OCI-LY1 (cell line): ENCODE data around the gene HDHD2.
"Not testable (repeated sequence)": the region's sequence is repeated elsewhere in the genome, so short reads cannot be mapped to it uniquely, and the experiment has no call there.

Source experiments
- H2AFZ ChIP-seq: fragments of 200-600 bp; sonication (generic), shearing (Covaris generic); 2 replicates; pipeline ENCODE4 v1.6.0; 2014; ENCODE audit warnings: antibody characterized with exemption, mild to moderate bottlenecking, low read length
- H3F3A ChIP-seq: fragments of 200-600 bp; sonication (generic), shearing (Covaris generic); 2 replicates; pipeline ENCODE4 v1.6.0; 2014; ENCODE audit warnings: mild to moderate bottlenecking, antibody characterized with exemption, low read length, moderate library complexity; ENCODE audit not compliant: insufficient read depth
- H3K27ac ChIP-seq: fragments of 200-600 bp; sonication (generic); 2 replicates; pipeline ENCODE4 v1.5.1; 2014; ENCODE audit warnings: low read length, mixed run types, mild to moderate bottlenecking, low read depth; ENCODE audit not compliant: poor library complexity, severe bottlenecking
- H3K27me3 ChIP-seq: fragments of 200-600 bp; sonication (generic); 2 replicates; pipeline ENCODE4 v1.6.0; 2014; ENCODE audit warnings: antibody characterized with exemption, mild to moderate bottlenecking, low read length, moderate library complexity; ENCODE audit not compliant: insufficient read depth
- H3K36me3 ChIP-seq: fragments of 200-600 bp; sonication (generic); 2 replicates; pipeline ENCODE4 v1.6.1; 2014; ENCODE audit warnings: mild to moderate bottlenecking, antibody characterized with exemption, low read length, moderate library complexity, mixed read lengths; ENCODE audit not compliant: insufficient read depth
- H3K4me1 ChIP-seq: fragments of 200-600 bp; sonication (generic); 2 replicates; pipeline ENCODE4 v1.5.1; 2014; ENCODE audit warnings: mild to moderate bottlenecking, low read length, moderate library complexity; ENCODE audit not compliant: insufficient read depth, severe bottlenecking
- H3K4me2 ChIP-seq: fragments of 200-600 bp; sonication (generic), shearing (Covaris generic); 2 replicates; pipeline ENCODE4 v1.6.1; 2014; ENCODE audit warnings: low read length
- H3K4me3 ChIP-seq: fragments of 200-600 bp; sonication (generic); 2 replicates; pipeline ENCODE4 v1.5.1; 2014; ENCODE audit warnings: low read length, low read depth, mild to moderate bottlenecking, mixed read lengths; ENCODE audit not compliant: poor library complexity, severe bottlenecking
- H3K79me2 ChIP-seq: fragments of 200-600 bp; shearing (Covaris generic); 2 replicates; pipeline ENCODE4 v1.6.1; 2016; ENCODE audit warnings: mixed run types, low read length, mixed read lengths; ENCODE audit not compliant: insufficient read depth
- H3K9ac ChIP-seq: fragments of 200-600 bp; sonication (generic), shearing (Covaris generic); 2 replicates; pipeline ENCODE4 v1.6.1; 2014; ENCODE audit warnings: mild to moderate bottlenecking, low read length, mixed read lengths
- H3K9me2 ChIP-seq: fragments of 200-600 bp; sonication (generic), shearing (Covaris generic); 2 replicates; pipeline ENCODE4 v1.6.1; 2014; ENCODE audit warnings: low read depth, mild to moderate bottlenecking, low read length, mixed read lengths
- H3K9me3 ChIP-seq: fragments of 200-600 bp; shearing (Covaris generic); 2 replicates; pipeline ENCODE4 v1.6.1; 2014; ENCODE audit warnings: low read length, mixed read lengths
- H4K20me1 ChIP-seq: fragments of 200-600 bp; sonication (generic), shearing (Covaris generic); 2 replicates; pipeline ENCODE4 v1.6.0; 2016; ENCODE audit warnings: mild to moderate bottlenecking, low read length; ENCODE audit not compliant: insufficient read depth
- CTCF ChIP-seq: fragments of 200-600 bp; sonication (generic), shearing (Covaris generic); IDR thresholded peaks from 2 replicates; pipeline ENCODE4 v1.5.1; 2017; ENCODE audit warnings: mild to moderate bottlenecking, antibody characterized with exemption, low read length, moderate library complexity, mixed read lengths
- EZH2 ChIP-seq: fragments of 200-600 bp; sonication (generic), shearing (Covaris generic); IDR thresholded peaks from 2 replicates; pipeline ENCODE4 v1.8.0; 2017; ENCODE audit warnings: borderline replicate concordance, mixed run types, mild to moderate bottlenecking, antibody characterized with exemption, low read length, moderate library complexity, mixed read lengths

Gene HDHD2

GRCh38 chr18:47184419-47185050, 34.2 kb upstream of the HDHD2 start:
- Histone ChIP-seq H3K4me2 (no peak overlapping the region), H3K9me2 (no peaks in the 10 kb centered on the region)
- TF ChIP-seq EZH2 (no peak), CTCF (no peak)

GRCh38 chr18:47182156-47182555, 31.9 kb upstream of the HDHD2 start:
- not testable (repeated sequence) for H3K27me3 ChIP-seq, H4K20me1 ChIP-seq, H3K27ac ChIP-seq, H3K36me3 ChIP-seq, H3K4me2 ChIP-seq, H3K9me2 ChIP-seq, H2AFZ ChIP-seq, H3K9ac ChIP-seq, H3K4me3 ChIP-seq, H3K4me1 ChIP-seq, H3F3A ChIP-seq, H3K79me2 ChIP-seq
- H3K9me3 ChIP-seq, result peaks cover 19% of the 10 kb centered on the region

More at GRCh38 chr18:47184419-47185050, 34.2 kb upstream of the HDHD2 start:
- no peak overlapping the region for H3K27ac ChIP-seq
- no peaks in the 10 kb centered on the region for H3K27me3 ChIP-seq
- no peaks in the 10 kb centered on the region for H3K4me1 ChIP-seq
- no peaks in the 10 kb centered on the region for H4K20me1 ChIP-seq
- H3K9ac ChIP-seq, result no peak overlapping the region
- no peak overlapping the region for H2AFZ ChIP-seq
- no peaks in the 10 kb centered on the region; the same call in 1 of the 2 replicates for H3K36me3 ChIP-seq
- peaks cover 20% of the 10 kb centered on the region for H3K9me3 ChIP-seq
- no peaks in the 10 kb centered on the region for H3K79me2 ChIP-seq
- H3F3A ChIP-seq, result no peaks in the 10 kb centered on the region
- H3K4me3 ChIP-seq, result no peak overlapping the region

GRCh38 chr18:47180765-47181164, 30.5 kb upstream of the HDHD2 start:
- H3K9me2 ChIP-seq, result no peaks in the 10 kb centered on the region
- H3K4me1 ChIP-seq, result no peaks in the 10 kb centered on the region
- no peak overlapping the region for H2AFZ ChIP-seq
- H4K20me1 ChIP-seq, result no peaks in the 10 kb centered on the region
- TF ChIP-seq EZH2, result no peak
- TF ChIP-seq CTCF, result no peak
- H3K9me3 ChIP-seq, result peaks cover 15% of the 10 kb centered on the region
- H3K4me2 ChIP-seq, result no peak overlapping the region
- no peaks in the 10 kb centered on the region for H3F3A ChIP-seq
- no peak overlapping the region for H3K4me3 ChIP-seq
- no peaks in the 10 kb centered on the region for H3K27me3 ChIP-seq
- H3K79me2 ChIP-seq, result 0 out of 2 replicates have a peak, but pooled peaks cover 2% of the 10 kb centered on the region
- H3K9ac ChIP-seq, result no peak overlapping the region
- no peaks in the 10 kb centered on the region for H3K36me3 ChIP-seq
- H3K27ac ChIP-seq, result no peak overlapping the region

- H2AFZ ChIP-seq, result no peak overlapping the region
- peaks cover 7% of the 10 kb centered on the region for H3K9me3 ChIP-seq
These were observed 29.2 kb upstream of the HDHD2 start for GRCh38 chr18:47179520-47179919.

More at GRCh38 chr18:47179520-47179919, 29.2 kb upstream of the HDHD2 start:
- H3K9me2 ChIP-seq, result no peaks in the 10 kb centered on the region
- H3K4me2 ChIP-seq, result no peak overlapping the region
- no peak overlapping the region for H3K27ac ChIP-seq
- TF ChIP-seq CTCF (no peak), EZH2 (no peak)
- H3K4me3 ChIP-seq, result no peak overlapping the region
- peaks cover 7% of the 10 kb centered on the region for H3K4me1 ChIP-seq
- no peaks in the 10 kb centered on the region for H4K20me1 ChIP-seq
- no peaks in the 10 kb centered on the region for H3F3A ChIP-seq
- H3K27me3 ChIP-seq, result no peaks in the 10 kb centered on the region
- no peak overlapping the region for H3K9ac ChIP-seq
- peaks cover 12% of the 10 kb centered on the region for H3K79me2 ChIP-seq
- H3K36me3 ChIP-seq, result no peaks in the 10 kb centered on the region
